Adipose tissue (tissue), 3 donors: ENCODE measurements around the gene SPACA6. TPM values are rescaled to one million over a fixed set of nuclear protein-coding genes. Genes with fewer than 3 reads are reported as not detected.
A peak's percentile ranks its signal among the peaks of the same experiment; 100 is the strongest.

Experiments
- H3K27ac ChIP-seq: one replicate; pipeline ENCODE4 v1.5.1; 2013; ENCODE audit warnings: low read depth, low read length
- WGBS, 3 donors: extraction: QIAGEN DNeasy Blood & Tissue Kit; methylation state at CpG; one replicate each; pipeline ENCODE4 v1.1.7; 2013; 5-methylcytosine and 5-hydroxymethylcytosine counted together
- polyA plus RNA-seq, 3 donors: library from polyadenylated mRNA; stranded (reverse); fragments of 200-250 nt; gene quantifications; one replicate each; pipeline ENCODE4 v1.2.3, GENCODE V29; 2013
- donor health status: healthy with polysubstance abuse.
- donor health status: Bipolar disorder and iron deficiency.
- donor health status: healthy.

Gene SPACA6
- polyA plus RNA-seq, 3 donors, result 4.7 to 38.5 (median 14.3) TPM

- H3K27ac ChIP-seq, result no peak overlapping the region
- WGBS, 3 donors, result 69 to 77% (median 70%) methylated on average over 7 of the region's 7 CpGs
Measured at GRCh38 chr19:51750400-51751094, 57.4 kb downstream of the SPACA6 start.

DNA sequence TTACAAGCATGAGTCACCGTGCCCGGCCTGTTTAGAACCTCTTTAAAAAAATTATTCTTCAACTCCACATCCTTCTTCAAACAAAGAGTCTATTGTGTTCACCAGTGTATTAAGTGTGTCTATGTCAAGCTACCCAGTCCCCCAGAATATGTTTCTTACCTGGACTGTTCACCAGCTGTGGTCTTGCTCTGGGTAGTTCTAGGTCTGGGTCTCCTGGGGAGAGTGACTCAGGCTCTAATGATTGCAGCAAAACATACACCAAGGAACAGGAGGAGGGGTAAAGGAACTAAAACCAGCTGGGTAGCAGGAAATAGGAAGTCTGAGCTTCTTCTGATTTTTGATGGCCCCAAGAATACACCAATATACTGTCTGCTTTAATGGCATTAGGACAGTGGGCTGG is 58.5 kb downstream of the SPACA6 start, which contains the start of gene FPR1:
TSS of gene FPR1 (minus strand) at position 224 of the 400 bp plus-strand sequence. CDS start 4,884 bp downstream, outside the sequence.
- no peak within 1 kb of the TSS for H3K27ac ChIP-seq
- WGBS, 3 donors, result 31 to 79% (median 78%) methylated on average over 2 of the region's 2 CpGs

- H3K27ac ChIP-seq, result no peak overlapping the region
- WGBS, 3 donors, result 59 to 71% (median 68%) methylated on average over 6 of the region's 6 CpGs
Measured at GRCh38 chr19:51754109-51754508, 61.0 kb downstream of the SPACA6 start.

DNA sequence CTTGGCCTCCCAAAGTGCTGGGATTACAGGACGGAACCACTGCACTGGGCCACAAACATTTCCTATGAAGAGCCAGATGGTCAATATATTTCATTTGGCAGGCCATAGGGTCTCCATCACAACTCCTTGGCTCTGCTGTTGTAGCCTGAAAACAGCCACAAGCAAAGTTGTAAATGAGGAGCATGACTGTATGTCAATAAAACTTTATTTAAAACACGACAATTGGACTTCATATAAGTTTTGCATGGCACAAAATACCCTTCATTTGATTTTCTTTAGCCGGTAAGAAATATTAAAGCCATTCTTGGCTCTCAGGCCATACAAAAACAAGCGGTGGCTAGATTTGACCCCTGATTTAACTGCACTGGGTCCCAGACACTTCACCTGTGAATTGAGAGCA is 61.6 kb downstream of the SPACA6 start:
- WGBS, 3 donors, result 75 to 85% (median 84%) methylated on average over 4 of the region's 4 CpGs
- peak overlapping the region; percentile 59 for H3K27ac ChIP-seq

Other genes starting within 250 kb of the SPACA6 start
- under 1 TPM in 2 of 3 donors, not detected in 1; 0.04 to 0.08 TPM for gene SIGLEC8, start 234.9 kb upstream of the SPACA6 start, polyA plus RNA-seq
- gene CEACAM18, start 214.8 kb upstream of the SPACA6 start, polyA plus RNA-seq, result not detected
- gene SIGLEC12, start 191.5 kb upstream of the SPACA6 start, polyA plus RNA-seq, result under 1 TPM in 2 of 3 donors, not detected in 1; 0.08 to 0.56 TPM
- gene SIGLEC6, start 161.7 kb upstream of the SPACA6 start, polyA plus RNA-seq, result under 1 TPM in 2 of 3 donors, not detected in 1; 0.05 to 0.34 TPM
- 1 to 10 TPM; 1.3 to 3.3 (median 1.5) TPM for gene ZNF175, start 122.0 kb upstream of the SPACA6 start, polyA plus RNA-seq
- gene SIGLEC5, start 62.9 kb upstream of the SPACA6 start, polyA plus RNA-seq, result under 1 TPM in 2 of 3 donors, not detected in 1; 0.34 to 0.71 TPM
- 1 to 10 TPM; 1.1 to 3.8 (median 3.4) TPM for gene SIGLEC14, start 46.5 kb upstream of the SPACA6 start, polyA plus RNA-seq
- gene HAS1, start 30.7 kb downstream of the SPACA6 start, polyA plus RNA-seq, result 10 to 100 TPM in 2 of 3 donors, under 1 TPM in 1; 0.81 to 48.6 (median 17.3) TPM
- 10 to 100 TPM in 2 of 3 donors, 1 to 10 TPM in 1; 4.4 to 59.0 (median 27.8) TPM for gene FPR1, start 58.5 kb downstream of the SPACA6 start, polyA plus RNA-seq
- gene FPR2, start 67.8 kb downstream of the SPACA6 start, polyA plus RNA-seq, result 10 to 100 TPM in 1 of 3 donors, 1 to 10 TPM in 2; 1.2 to 10.0 (median 3.9) TPM
- 1 to 10 TPM in 2 of 3 donors, under 1 TPM in 1; 0.67 to 4.5 (median 1.6) TPM for gene FPR3, start 101.8 kb downstream of the SPACA6 start, polyA plus RNA-seq
- gene ZNF577, start 194.6 kb downstream of the SPACA6 start, polyA plus RNA-seq, result 10 to 100 TPM in 1 of 3 donors, 1 to 10 TPM in 2; 6.7 to 11.2 (median 6.8) TPM
- 1 to 10 TPM; 2.8 to 7.0 (median 3.1) TPM for gene ZNF649, start 211.7 kb downstream of the SPACA6 start, polyA plus RNA-seq
- gene ZNF613, start 234.1 kb downstream of the SPACA6 start, polyA plus RNA-seq, result 1 to 10 TPM in 2 of 3 donors, under 1 TPM in 1; 0.56 to 3.4 (median 1.6) TPM